Neural progenitor cell (in vitro differentiated cells): ENCODE measurements around the gene ANKRD60. TPM values are rescaled to one million over a fixed set of nuclear protein-coding genes. Genes with fewer than 3 reads are reported as not detected.

Experiments
- DNase-seq: peaks from one replicate; pipeline ENCODE4 v3.0.0-alpha.2; 2016; ENCODE audit warnings: low spot score
- H2AFZ ChIP-seq: fragments of 200-600 bp; sonication (generic); replicated peaks from 2 replicates; pipeline ENCODE4 v1.6.1; 2016; ENCODE audit warnings: antibody characterized with exemption
- H3F3A ChIP-seq: fragments of 200-600 bp; sonication (generic); 2 replicates; pipeline ENCODE4 v1.6.1; 2016; ENCODE audit warnings: antibody characterized with exemption, low read depth
- H3K27ac ChIP-seq: fragments of 200-600 bp; sonication (generic); 2 replicates; pipeline ENCODE4 v1.5.1; 2016; ENCODE audit warnings: mild to moderate bottlenecking
- H3K27me3 ChIP-seq: fragments of 200-600 bp; sonication (generic); 2 replicates; pipeline ENCODE4 v1.6.1; 2016; ENCODE audit warnings: mild to moderate bottlenecking, moderate library complexity
- H3K36me3 ChIP-seq: fragments of 200-600 bp; sonication (generic); 2 replicates; pipeline ENCODE4 v1.5.1; 2016
- H3K4me1 ChIP-seq: fragments of 200-600 bp; sonication (generic); 2 replicates; pipeline ENCODE4 v1.6.1; 2016; ENCODE audit warnings: mixed run types
- H3K4me2 ChIP-seq: fragments of 200-600 bp; sonication (generic); 2 replicates; pipeline ENCODE4 v1.6.1; 2016
- H3K4me3 ChIP-seq: fragments of 200-600 bp; sonication (generic); 2 replicates; pipeline ENCODE4 v1.5.1; 2016
- H3K79me2 ChIP-seq: fragments of 200-600 bp; sonication (generic); 2 replicates; pipeline ENCODE4 v1.6.1; 2016; ENCODE audit warnings: low read depth
- H3K9ac ChIP-seq: fragments of 200-600 bp; sonication (generic); 2 replicates; pipeline ENCODE4 v1.6.1; 2016
- H3K9me3 ChIP-seq: fragments of 200-600 bp; sonication (generic); 2 replicates; pipeline ENCODE4 v1.5.1; 2016; ENCODE audit warnings: low read depth
- H4K20me1 ChIP-seq: fragments of 200-600 bp; sonication (generic); 2 replicates; pipeline ENCODE4 v1.6.1; 2016; ENCODE audit warnings: low read depth
- H3K27ac Mint-ChIP-seq: 3 replicates; pipeline ENCODE4 v1.8.0; 2021; ENCODE audit warnings: mixed read lengths
- H3K27me3 Mint-ChIP-seq: 2 replicates; pipeline ENCODE4 v1.8.0; 2022; ENCODE audit warnings: low read depth, mild to moderate bottlenecking, inconsistent platforms, moderate library complexity, mixed read lengths; ENCODE audit not compliant: insufficient read depth
- H3K36me3 Mint-ChIP-seq: 3 replicates; pipeline ENCODE4 v1.8.0; 2021; ENCODE audit warnings: mixed read lengths
- H3K4me1 Mint-ChIP-seq: 3 replicates; pipeline ENCODE4 v1.8.0; 2021; ENCODE audit warnings: mixed read lengths
- H3K4me3 Mint-ChIP-seq: 3 replicates; pipeline ENCODE4 v1.8.0; 2021; ENCODE audit warnings: mild to moderate bottlenecking, moderate library complexity, mixed read lengths
- H3K9me3 Mint-ChIP-seq: 3 replicates; pipeline ENCODE4 v1.8.0; 2020; ENCODE audit warnings: mixed read lengths
- EZH2 ChIP-seq: fragments of 200-600 bp; sonication (generic); IDR thresholded peaks from 2 replicates; pipeline ENCODE4 v1.6.1; 2017; ENCODE audit warnings: antibody characterized with exemption, mild to moderate bottlenecking, moderate library complexity
- EZH2phosphoT487 ChIP-seq: fragments of 200-600 bp; sonication (generic); IDR thresholded peaks from 2 replicates; pipeline ENCODE4 v1.6.1; 2017; ENCODE audit warnings: antibody characterized with exemption
- total RNA-seq: library from RNA; depleted of rRNA; stranded (reverse); fragments of >200 nt; gene quantifications from 2 replicates; pipeline ENCODE4 v1.2.3, GENCODE V29; 2015; ENCODE audit warnings: low replicate concordance
- TF ChIP-seq, protein P1 (sequence below): fragments of 200-600 bp; sonication (generic); IDR thresholded peaks from 2 replicates; pipeline ENCODE4 v1.5.1; 2017; ENCODE audit warnings: antibody characterized with exemption, mild to moderate bottlenecking

ANKRD60 gene
- total RNA-seq, 1 donor from 2014 or later, result not detected

DNA sequence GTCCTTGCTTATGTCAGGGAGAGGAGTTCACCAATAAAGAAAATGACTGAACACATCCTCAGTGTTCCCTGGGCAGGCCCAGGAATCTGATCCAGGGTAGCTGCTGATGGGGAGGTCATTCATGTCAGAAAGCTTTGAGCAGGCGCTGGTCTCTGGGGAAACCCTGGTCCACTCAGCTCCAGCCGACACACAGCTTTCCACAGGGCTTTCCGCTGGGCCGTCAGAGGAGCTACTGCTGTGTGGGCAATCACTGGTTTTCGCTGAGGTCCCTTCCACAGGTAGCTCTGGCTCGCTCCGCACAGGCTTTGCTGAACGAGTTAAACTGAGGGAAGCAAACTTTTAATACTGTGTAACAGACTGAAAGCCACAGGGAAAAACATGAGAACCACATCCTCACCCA is 17.5 kb upstream of the ANKRD60 start:
- peaks cover 2% of the 10 kb centered on the region for H3K27me3 Mint-ChIP-seq
- Histone ChIP-seq H3K4me3 (no peak overlapping the region), H2AFZ (no peak overlapping the region), H3K36me3 (no peaks in the 10 kb centered on the region), H3K79me2 (no peaks in the 10 kb centered on the region), H3K9ac (no peak overlapping the region), H3K4me2 (no peak overlapping the region), H3F3A (no peaks in the 10 kb centered on the region), H4K20me1 (no peaks in the 10 kb centered on the region), H3K27me3 (no peaks in the 10 kb centered on the region), H3K4me1 (no peaks in the 10 kb centered on the region), H3K27ac (no peak overlapping the region), H3K9me3 (no peaks in the 10 kb centered on the region)
- no peak overlapping the region for H3K4me3 Mint-ChIP-seq
- no peaks in the 10 kb centered on the region for H3K4me1 Mint-ChIP-seq
- no peak overlapping the region for H3K27ac Mint-ChIP-seq
- no peaks in the 10 kb centered on the region for H3K9me3 Mint-ChIP-seq
- no peak for DNase-seq
- H3K36me3 Mint-ChIP-seq, result peaks cover 11% of the 10 kb centered on the region
- TF ChIP-seq, protein P1, sequence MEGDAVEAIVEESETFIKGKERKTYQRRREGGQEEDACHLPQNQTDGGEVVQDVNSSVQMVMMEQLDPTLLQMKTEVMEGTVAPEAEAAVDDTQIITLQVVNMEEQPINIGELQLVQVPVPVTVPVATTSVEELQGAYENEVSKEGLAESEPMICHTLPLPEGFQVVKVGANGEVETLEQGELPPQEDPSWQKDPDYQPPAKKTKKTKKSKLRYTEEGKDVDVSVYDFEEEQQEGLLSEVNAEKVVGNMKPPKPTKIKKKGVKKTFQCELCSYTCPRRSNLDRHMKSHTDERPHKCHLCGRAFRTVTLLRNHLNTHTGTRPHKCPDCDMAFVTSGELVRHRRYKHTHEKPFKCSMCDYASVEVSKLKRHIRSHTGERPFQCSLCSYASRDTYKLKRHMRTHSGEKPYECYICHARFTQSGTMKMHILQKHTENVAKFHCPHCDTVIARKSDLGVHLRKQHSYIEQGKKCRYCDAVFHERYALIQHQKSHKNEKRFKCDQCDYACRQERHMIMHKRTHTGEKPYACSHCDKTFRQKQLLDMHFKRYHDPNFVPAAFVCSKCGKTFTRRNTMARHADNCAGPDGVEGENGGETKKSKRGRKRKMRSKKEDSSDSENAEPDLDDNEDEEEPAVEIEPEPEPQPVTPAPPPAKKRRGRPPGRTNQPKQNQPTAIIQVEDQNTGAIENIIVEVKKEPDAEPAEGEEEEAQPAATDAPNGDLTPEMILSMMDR, result no peak
- no peak for TF ChIP-seq EZH2phosphoT487
- no peak for TF ChIP-seq EZH2

DNA sequence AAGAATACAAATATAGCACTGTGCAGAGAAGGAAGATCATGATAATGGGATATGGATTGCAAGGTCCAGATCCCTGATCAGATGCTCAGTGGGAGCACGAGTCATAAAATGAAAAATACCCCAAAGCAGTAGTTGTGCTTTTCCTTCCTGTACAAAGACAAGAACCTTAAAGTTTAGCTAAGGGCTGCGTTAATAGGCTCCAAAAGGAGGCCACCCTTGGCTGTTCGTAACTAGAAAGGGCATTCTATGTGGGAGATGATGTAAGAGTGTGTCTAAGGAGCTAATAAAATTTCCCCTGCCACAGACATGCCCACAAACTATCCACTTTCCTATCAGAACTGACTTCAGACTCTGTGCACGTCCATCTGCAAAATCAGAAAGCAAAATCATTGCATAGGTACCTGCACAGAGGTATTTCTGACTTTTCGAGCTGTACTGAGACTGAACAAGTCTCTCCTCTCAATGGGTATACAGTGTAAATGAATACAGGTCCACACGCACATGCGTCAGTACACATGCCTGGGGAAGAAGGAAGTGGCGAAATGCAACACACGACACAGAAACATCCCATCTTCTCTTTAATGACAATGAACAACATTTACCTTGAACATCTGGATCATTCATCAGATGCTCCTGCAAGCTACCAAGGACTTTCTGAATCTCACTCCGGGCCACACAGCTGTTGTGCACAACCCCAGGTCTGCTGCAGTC is 16.9 kb upstream of the ANKRD60 start:
- Histone ChIP-seq H3K9ac (no peak overlapping the region), H2AFZ (no peak overlapping the region), H3K27me3 (no peaks in the 10 kb centered on the region), H3K36me3 (no peaks in the 10 kb centered on the region), H3K27ac (no peak overlapping the region), H3K4me3 (no peak overlapping the region), H3F3A (no peaks in the 10 kb centered on the region), H3K79me2 (no peaks in the 10 kb centered on the region), H3K9me3 (no peaks in the 10 kb centered on the region), H3K4me2 (no peak overlapping the region), H4K20me1 (no peaks in the 10 kb centered on the region), H3K4me1 (no peaks in the 10 kb centered on the region)
- H3K4me1 Mint-ChIP-seq, result no peaks in the 10 kb centered on the region
- no peak for DNase-seq
- peaks cover 11% of the 10 kb centered on the region for H3K36me3 Mint-ChIP-seq
- H3K27me3 Mint-ChIP-seq, result peaks cover 2% of the 10 kb centered on the region
- H3K27ac Mint-ChIP-seq, result no peak overlapping the region
- no peaks in the 10 kb centered on the region for H3K9me3 Mint-ChIP-seq
- TF ChIP-seq EZH2 (no peak), EZH2phosphoT487 (no peak)
- TF ChIP-seq, protein P1, result no peak
- H3K4me3 Mint-ChIP-seq, result no peak overlapping the region

DNA sequence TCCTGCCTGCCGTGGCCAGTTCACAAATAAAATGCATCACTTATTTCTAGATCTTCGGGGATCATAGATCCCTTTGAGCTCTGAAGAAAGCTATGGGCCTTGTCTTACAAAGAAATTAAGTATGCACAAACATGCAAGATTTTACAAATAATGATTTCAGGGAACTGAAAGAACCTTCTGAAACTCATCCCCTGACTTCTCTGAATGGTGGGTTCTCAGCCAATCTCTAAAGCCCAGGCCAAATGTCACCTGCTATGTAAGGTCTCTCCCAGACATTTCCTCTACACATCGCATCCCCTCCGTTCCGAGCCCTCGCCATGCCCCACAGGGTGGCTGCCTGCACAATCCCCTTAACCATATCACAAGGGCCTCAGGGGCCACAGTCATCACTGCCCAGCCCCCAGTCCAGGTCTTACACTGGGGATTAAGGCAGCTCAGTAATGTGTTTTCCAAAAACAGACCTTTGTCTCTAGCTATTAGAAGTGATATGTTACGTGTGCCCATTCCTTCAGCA is 16.1 kb upstream of the ANKRD60 start:
- no peak for TF ChIP-seq EZH2
- TF ChIP-seq, protein P1, result no peak
- TF ChIP-seq EZH2phosphoT487, result no peak
- no peaks in the 10 kb centered on the region for H3K27me3 ChIP-seq
- H3K4me2 ChIP-seq, result no peak overlapping the region
- no peaks in the 10 kb centered on the region for H4K20me1 ChIP-seq
- H3K36me3 ChIP-seq, result no peaks in the 10 kb centered on the region
- Mint-ChIP-seq H3K9me3 (no peaks in the 10 kb centered on the region), H3K4me3 (no peak overlapping the region), H3K27ac (no peak overlapping the region), H3K4me1 (no peaks in the 10 kb centered on the region), H3K36me3 (peaks cover 11% of the 10 kb centered on the region), H3K27me3 (peaks cover 2% of the 10 kb centered on the region)
- no peak overlapping the region for H3K4me3 ChIP-seq
- H2AFZ ChIP-seq, result no peak overlapping the region
- no peak overlapping the region for H3K27ac ChIP-seq
- DNase-seq, result no peak
- no peaks in the 10 kb centered on the region for H3K9me3 ChIP-seq
- no peak overlapping the region for H3K9ac ChIP-seq
- H3K79me2 ChIP-seq, result no peaks in the 10 kb centered on the region
- H3F3A ChIP-seq, result no peaks in the 10 kb centered on the region
- H3K4me1 ChIP-seq, result no peaks in the 10 kb centered on the region
